ENCODE results near the gene RNU1-2.
A peak's percentile ranks its signal among the peaks of the same experiment; 100 is the strongest.
"Not testable (repeated sequence)": the region's sequence is repeated elsewhere in the genome, so short reads cannot be mapped to it uniquely, and the experiment has no call there.

The RNU1-2 gene
- total RNA-seq, result 0 to 6.3 reads per million in 2 donors

- peak; percentile 63 to 96 (median 78) for DNase-seq
Observed at GRCh38 chr1:16895598-16896315, at the start of gene RNU1-2. RNU1-2 (plus strand) TSS chr1:16895980.

- not testable (repeated sequence) for DNase-seq
Observed at GRCh38 chr1:16856201-16856600, 39.6 kb upstream of the RNU1-2 start.

- DNase-seq, result not testable (repeated sequence)
Observed at GRCh38 chr1:16859167-16860041, 36.4 kb upstream of the RNU1-2 start.

GRCh38 chr1:16860048-16860447, 35.7 kb upstream of the RNU1-2 start:
- DNase-seq, result not testable (repeated sequence)

- DNase-seq, result not testable (repeated sequence)
Observed at GRCh38 chr1:16861832-16862245, 33.9 kb upstream of the RNU1-2 start.

GRCh38 chr1:16862415-16862814, 33.4 kb upstream of the RNU1-2 start:
- DNase-seq, result not testable (repeated sequence)

GRCh38 chr1:16863024-16863423, 32.8 kb upstream of the RNU1-2 start:
- not testable (repeated sequence) for DNase-seq

GRCh38 chr1:16866926-16867707, 28.7 kb upstream of the RNU1-2 start:
- DNase-seq, result not testable (repeated sequence)

GRCh38 chr1:16868787-16869186, 27.0 kb upstream of the RNU1-2 start:
- DNase-seq, result not testable (repeated sequence)

- not testable (repeated sequence) for DNase-seq
Observed at GRCh38 chr1:16869996-16870395, 25.8 kb upstream of the RNU1-2 start.

- DNase-seq, result not testable (repeated sequence)
Observed at GRCh38 chr1:16871171-16871570, 24.6 kb upstream of the RNU1-2 start.

- DNase-seq, result peak in 2 of 5 experiments; percentile 6 to 31
Observed at GRCh38 chr1:16872152-16873075, 23.4 kb upstream of the RNU1-2 start.

- DNase-seq, result peak in 3 of 5 experiments; percentile 19 to 53 (median 47)
Observed at GRCh38 chr1:16873076-16873879, 22.5 kb upstream of the RNU1-2 start.

GRCh38 chr1:16874968-16875765, 20.6 kb upstream of the RNU1-2 start:
- DNase-seq, result not testable (repeated sequence)

- not testable (repeated sequence) for DNase-seq
Observed at GRCh38 chr1:16881742-16882141, 14.0 kb upstream of the RNU1-2 start.

- no peak for DNase-seq
Observed at GRCh38 chr1:16882986-16883385, 12.8 kb upstream of the RNU1-2 start.

- not testable (repeated sequence) for DNase-seq
Observed at GRCh38 chr1:16884487-16884886, 11.3 kb upstream of the RNU1-2 start.

GRCh38 chr1:16886860-16887605, 8.7 kb upstream of the RNU1-2 start:
- no peak for DNase-seq
